ENCODE measurements around the gene ZNF343. TPM values are rescaled to one million over a fixed set of nuclear protein-coding genes. Genes with fewer than 3 reads are reported as not detected.
A peak's percentile ranks its signal among the peaks of the same experiment; 100 is the strongest.

ZNF343 gene
- total RNA-seq, 1 experiment from 2014 or later: 6.9 TPM

GRCh38 chr20:2473516-2473915, 35.2 kb downstream of the ZNF343 start:
- peak; percentile 31 for DNase-seq (ENCODE audit: low spot score)

DNA sequence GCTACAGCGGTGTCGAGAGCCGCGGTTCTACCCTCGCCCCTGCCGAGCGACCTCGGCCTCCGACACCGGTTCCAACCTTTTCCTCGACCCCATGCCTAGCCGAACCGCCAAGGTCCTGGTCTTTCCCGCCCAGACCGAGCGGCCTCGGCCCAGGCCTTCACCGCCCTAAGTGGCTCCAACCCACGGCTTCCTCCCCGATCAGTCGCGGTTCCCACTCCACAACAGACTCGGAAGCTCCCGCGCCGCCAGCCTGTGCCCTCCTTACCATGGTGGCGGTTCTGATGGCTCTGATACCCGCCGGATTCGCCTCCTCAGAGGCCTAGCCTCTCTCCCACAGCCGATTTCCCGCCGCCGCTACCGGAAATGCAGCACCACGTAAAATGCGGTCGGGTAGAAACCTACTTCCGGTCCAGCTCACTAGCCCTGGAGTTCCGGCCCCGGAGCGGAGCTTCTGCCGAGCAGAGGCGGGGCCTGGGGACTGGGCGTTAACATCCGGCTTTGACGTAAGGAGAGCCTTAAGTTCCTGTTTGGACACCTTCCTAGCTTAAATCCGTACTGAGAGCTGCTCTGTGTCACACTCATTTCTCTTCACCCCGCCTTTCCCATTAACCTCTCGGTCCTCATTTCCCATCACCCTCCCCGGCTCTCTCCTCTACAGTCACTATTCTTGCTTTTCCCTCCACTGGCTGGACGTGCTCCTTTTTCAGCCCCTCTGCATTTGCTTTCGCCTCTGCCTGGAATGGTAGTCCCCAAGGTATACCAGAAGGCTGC, 38.1 kb downstream of the ZNF343 start, which contains the start of gene SNRPB:
SNRPB (minus strand) TSS at position 367 of the 771 bp plus-strand sequence; CDS start at position 268, 99 bp downstream.
- DNase-seq (ENCODE audit: low spot score): peak; percentile 98

DNA sequence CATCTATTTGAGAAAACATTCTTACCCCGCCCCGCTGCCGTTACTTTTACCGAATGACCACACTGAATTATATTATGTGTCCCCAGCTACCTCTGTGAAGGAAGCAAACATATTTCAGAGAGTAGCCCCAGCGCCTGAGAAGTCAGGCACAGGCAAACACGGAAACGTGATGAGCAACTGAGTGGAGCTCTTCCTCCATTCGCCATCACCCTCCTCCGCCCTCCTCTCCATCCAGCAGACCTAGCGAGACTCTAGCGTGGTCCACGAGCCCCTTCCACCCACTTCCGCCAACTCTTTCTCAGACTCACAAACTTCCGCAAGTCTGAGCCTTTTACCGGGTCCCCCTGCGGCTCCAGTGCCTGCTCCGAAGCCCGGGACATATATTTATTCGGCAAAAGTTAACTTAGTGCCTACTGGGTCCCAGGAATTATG, 38.7 kb downstream of the ZNF343 start:
- peak; percentile 37 for DNase-seq (ENCODE audit: low spot score)

- no peak for DNase-seq (ENCODE audit: low spot score)
These were observed 39.9 kb downstream of the ZNF343 start for GRCh38 chr20:2468581-2469407.

GRCh38 chr20:2467412-2467811, 41.3 kb downstream of the ZNF343 start:
- no peak for DNase-seq (ENCODE audit: low spot score)

DNA sequence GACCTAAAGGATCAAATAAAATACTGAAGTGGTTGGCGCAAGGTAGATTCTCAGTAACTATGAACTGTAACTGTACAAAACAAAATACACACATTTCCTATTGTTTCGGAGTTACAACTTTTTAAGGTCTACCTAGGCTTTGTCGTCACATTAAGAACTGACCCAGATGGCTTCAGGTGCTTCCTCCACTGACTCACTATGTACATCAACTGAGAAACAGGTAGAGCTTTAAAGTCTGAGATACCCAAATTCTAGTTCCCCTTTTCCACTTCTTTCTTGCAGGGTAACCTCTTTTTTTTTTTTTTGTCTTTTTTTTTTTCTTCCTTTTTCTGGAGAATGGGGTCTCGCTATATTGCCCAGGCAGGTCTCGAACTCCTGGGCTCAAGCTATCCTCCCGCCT, 43.6 kb downstream of the ZNF343 start:
- DNase-seq (ENCODE audit: low spot score): no peak

- no peak for DNase-seq (ENCODE audit: low spot score)
These were observed 44.9 kb downstream of the ZNF343 start for GRCh38 chr20:2463616-2464365.

GRCh38 chr20:2462484-2462883, 46.2 kb downstream of the ZNF343 start:
- no peak for DNase-seq (ENCODE audit: low spot score)

- DNase-seq (ENCODE audit: low spot score): no peak
These were observed 47.8 kb downstream of the ZNF343 start for GRCh38 chr20:2460752-2461424.

DNA sequence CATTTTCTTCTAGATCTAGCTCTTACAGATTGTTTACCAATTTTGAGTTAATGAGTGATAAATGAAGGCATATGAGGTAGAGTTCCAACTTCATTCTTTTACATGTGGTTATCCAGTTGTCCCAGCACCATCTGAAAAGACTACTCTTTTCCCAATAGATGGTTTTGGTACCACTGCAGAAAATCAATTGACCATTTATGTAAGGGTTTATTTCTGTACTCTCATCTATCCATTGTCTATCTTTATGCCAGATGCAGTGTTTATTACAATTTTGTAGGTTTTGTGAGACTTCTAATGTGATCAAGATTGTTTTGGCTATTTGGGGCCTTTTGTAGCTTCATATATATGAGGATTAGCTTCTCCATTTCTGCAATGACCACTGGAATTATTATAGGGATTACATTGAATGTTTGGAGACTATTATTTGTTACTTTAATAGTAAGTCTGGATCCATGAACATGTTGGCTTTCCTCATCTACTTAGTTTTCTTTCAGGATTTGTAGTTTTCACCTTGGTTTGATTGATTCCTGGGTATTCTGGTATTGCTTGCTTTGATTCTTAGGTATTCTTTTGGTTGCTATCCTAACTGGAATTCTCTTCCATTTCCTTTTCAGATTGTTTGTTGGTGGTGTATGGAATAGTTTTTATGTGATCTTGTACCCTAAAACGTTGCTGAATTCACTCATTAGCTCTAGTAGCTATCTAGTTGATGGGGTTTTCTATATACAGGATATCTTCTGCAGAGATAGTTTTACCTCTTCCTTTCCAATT, 48.5 kb downstream of the ZNF343 start:
- no peak for DNase-seq (ENCODE audit: low spot score)

DNA sequence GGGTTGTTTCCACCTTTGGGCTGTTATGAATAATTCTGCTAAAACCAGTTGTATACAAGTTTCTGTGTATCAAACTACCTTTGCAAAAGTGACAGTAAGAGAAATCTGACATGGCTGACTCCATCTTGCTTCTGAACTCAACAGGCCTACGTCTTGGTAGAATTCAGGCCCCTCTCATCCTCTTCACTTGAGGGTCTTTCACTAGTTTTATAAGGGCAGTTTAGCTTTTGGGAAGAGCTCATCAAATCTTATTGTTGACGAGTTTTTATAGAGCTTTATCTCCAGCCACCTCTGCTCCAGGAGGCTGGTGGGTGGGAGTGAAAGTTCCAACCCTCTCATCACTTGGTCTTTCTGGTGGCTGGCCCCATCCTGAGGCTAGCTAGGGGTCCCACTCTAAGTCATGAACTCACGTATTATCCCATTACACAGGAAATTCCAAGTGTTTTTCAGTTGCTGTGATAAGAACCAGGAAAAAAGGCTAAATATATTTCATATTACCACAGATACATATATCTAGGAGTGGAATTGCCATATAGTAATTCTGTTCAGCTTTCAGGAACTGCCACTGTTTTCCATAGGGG, 49.7 kb downstream of the ZNF343 start:
- no peak for DNase-seq (ENCODE audit: low spot score)

- DNase-seq (ENCODE audit: low spot score): no peak
These were observed 52.8 kb downstream of the ZNF343 start for GRCh38 chr20:2455771-2456497.

DNA sequence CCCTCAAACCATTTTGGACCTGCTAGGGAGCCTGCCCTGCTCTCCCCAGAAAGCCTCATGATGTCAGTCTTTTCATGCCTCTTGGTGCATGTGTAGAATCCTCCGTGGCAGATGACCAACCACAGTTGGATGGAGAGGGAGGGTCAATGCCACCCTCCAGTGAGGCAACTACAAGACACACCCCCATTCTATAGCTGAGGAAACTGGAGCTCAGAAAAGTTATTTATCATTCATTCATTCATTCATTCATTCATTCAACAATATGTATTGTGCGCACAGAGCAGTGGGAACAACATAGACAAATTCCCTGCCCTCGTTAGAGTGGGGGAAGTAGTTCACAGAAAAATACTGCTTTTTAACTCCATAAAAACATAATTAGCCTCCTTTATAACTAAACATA, 54.9 kb downstream of the ZNF343 start:
- DNase-seq (ENCODE audit: low spot score): no peak

- peak; percentile 62 for DNase-seq (ENCODE audit: low spot score)
These were observed 56.6 kb downstream of the ZNF343 start for GRCh38 chr20:2451939-2452732.

GRCh38 chr20:2451422-2451821, 57.3 kb downstream of the ZNF343 start:
- no peak for DNase-seq (ENCODE audit: low spot score)

DNA sequence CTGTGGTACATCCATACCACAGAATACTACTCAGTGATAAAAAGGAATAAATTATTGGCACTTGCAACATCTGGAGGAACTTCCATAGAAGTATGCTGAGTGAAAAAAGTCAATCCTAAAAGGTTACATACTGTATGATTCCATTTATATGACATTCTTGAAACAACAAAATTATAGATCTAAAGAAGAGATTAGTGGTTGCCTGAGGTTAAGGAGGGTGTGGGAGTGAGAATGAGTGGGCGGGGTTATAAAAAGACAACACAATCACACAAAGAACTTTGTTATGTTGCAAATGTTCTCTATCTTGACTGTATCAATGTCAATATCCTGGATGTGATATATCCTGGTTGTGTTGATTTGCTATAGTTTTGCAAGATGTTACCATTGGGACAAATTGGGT, 59.3 kb downstream of the ZNF343 start:
- no peak for DNase-seq (ENCODE audit: low spot score)

DNA sequence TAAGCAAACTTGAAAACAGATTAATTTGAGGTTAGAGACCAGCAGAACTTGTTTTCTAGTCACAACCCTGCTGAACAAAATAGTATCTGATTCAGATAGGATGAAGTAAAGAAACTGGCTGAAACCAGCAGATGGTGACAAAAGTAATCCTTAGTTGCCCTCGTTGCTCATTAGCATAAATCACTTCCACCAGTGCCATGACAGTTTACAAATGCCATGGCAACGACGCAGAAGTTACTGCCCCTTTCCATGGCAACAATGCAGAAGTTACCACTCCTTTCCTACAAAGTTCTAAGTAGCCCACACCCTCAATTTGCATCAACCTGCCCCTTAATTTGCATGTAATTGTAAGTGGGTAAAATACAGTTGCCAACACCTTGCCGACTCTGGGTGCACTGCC, 61.9 kb downstream of the ZNF343 start:
- no peak for DNase-seq (ENCODE audit: low spot score)
